GM12875 (cell line): Measurements from ENCODE around the gene KCNJ4.

ENCODE experiments used
- H3K4me3 ChIP-seq: one replicate; pipeline ENCODE4 v1.5.1; 2011; ENCODE audit warnings: low read depth, low read length, control low read depth
- TF ChIP-seq, protein P1 (sequence below): IDR thresholded peaks from 2 replicates; pipeline ENCODE4 v1.5.1; 2011; ENCODE audit warnings: low read depth, mild to moderate bottlenecking, control low read depth, inconsistent platforms, low read length, moderate library complexity, borderline replicate concordance; ENCODE audit not compliant: insufficient read depth

The KCNJ4 gene

DNA sequence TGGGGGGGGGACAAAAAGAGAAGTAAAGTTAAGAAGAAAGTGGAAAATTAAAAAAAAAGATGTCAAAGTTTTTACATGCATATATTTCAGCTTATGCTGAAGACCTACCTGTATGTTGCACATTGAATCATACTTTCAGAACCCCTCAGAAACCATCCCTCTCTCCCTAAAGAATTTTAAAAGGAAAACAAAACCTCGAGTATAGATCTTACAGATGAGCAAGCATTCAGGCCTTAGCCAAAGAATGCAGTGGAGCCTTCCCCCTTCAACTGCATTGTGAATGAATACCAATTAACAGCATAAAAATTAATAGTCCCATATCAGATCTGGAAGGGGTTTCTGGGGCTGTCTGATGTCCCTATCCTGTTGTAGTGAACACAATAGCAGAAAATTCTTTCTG lies 29.2 kb upstream of the KCNJ4 start:
- H3K4me3 ChIP-seq = no peak overlapping the region
- TF ChIP-seq, protein P1, sequence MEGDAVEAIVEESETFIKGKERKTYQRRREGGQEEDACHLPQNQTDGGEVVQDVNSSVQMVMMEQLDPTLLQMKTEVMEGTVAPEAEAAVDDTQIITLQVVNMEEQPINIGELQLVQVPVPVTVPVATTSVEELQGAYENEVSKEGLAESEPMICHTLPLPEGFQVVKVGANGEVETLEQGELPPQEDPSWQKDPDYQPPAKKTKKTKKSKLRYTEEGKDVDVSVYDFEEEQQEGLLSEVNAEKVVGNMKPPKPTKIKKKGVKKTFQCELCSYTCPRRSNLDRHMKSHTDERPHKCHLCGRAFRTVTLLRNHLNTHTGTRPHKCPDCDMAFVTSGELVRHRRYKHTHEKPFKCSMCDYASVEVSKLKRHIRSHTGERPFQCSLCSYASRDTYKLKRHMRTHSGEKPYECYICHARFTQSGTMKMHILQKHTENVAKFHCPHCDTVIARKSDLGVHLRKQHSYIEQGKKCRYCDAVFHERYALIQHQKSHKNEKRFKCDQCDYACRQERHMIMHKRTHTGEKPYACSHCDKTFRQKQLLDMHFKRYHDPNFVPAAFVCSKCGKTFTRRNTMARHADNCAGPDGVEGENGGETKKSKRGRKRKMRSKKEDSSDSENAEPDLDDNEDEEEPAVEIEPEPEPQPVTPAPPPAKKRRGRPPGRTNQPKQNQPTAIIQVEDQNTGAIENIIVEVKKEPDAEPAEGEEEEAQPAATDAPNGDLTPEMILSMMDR = no peak

DNA sequence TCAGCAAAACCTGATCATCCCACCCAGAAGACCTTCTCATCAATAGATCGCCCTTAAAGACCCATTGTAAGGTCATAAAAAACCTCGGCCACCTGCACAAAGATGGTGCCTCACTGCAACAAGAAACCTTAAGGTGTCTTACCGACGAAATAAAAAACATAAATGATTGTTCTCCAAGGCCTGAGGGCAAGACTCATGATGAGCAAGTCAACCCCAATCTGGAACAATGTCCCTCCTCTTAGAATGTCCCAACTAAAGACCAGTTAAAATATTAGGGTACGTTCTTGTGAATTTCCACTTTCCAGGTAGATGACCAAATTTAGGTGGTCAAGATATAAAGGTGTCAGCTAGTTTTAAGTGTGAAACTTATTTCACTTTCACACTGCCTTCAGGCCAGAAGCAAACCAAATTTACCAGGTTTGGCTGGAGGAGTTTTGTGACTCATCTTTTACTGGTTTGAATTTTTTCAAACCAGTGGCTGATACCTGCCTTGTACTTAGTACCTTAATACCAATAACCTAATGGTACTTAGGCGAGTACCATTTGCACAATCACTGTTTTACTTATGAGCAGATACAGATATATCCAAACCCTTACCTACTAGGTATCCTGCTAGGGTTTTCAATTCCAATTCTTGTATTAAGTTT lies 27.8 kb upstream of the KCNJ4 start:
- no peak overlapping the region for H3K4me3 ChIP-seq
- TF ChIP-seq, protein P1 = no peak

DNA sequence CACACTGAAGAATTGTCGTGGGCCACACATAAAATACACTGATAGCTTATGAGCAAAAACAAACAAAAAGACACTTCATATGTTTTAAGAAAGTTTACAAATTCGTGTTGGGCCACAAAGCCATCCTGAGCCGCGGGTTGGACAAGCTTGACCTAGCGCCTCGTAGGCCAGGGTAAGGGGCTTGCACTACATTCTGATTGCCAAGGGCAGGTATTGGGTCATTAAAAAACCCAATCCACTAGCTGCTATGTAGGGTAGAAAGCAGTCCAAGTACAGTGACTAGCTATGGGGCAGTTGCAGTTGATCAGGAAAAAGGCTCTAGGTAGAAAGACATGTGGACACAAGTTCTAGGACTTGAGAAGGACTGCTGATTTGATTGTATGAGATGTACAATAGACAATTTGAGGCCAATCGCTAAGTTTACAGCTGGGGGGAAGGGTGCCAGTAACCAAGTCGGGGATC lies 26.9 kb upstream of the KCNJ4 start:
- H3K4me3 ChIP-seq = no peak overlapping the region
- TF ChIP-seq, protein P1 = no peak

DNA sequence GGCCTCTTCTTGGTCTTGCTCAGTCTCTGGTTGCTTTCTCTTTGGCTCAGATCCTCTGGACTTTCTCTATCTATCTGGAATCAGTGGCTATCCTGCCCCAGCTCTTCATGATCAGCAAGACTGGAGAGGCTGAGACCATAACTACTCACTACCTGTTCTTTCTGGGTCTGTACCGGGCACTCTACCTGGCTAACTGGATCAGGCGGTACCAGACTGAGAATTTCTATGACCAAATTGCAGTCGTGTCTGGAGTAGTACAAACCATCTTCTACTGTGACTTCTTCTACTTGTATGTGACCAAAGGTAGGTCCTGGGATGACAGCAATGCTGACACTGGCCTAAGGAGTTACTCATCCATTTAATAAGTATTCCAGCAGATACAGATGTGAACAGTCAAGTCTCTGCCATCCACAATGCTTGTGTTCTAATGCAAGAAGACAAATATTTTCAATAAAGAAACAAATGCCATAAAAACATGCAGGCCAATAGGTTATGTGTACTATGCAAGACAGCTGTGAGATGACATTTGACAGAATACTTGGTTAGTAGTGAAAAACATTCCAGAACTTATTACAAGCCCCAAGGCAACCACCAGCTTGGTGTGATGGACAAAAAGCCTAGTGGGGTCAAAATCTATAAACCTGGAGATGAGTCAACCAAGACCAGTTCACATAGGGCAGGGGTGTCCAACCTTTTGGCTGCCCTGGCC lies 26.3 kb upstream of the KCNJ4 start:
- TF ChIP-seq, protein P1 = no peak

DNA sequence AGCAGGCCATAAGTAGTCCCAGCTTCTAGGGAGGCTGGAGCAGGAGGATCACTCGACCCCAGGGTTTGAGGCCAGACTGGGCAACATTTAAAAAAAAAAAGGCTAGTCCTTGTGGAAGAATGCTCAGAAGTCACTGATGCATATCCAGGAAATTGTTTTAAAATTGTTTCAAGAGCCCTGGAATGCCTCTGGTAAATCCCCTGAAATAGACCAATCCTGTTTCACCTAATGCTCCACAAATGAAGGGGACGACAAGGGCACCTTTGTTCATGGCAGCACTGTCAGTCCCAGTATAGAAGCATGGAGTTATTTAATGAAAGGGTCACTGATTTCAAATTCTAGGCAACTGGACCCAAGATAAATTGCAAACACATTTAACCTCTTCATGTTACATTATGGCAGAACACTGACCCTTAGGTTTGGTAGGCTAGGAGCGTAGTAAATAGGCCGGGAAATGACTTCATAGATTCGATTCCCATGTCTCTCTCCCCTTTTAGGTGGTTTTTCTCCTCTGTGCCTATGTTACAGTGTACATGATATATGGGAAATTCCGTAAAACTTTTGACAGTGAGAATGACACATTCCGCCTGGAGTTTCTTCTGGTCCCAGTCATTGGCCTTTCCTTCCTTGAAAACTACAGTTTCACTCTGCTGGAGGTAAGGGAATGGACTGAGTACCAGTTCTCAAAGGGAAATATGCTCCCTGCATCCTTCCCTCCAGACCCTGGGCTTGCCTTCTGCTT lies 24.3 kb upstream of the KCNJ4 start:
- H3K4me3 ChIP-seq = no peak overlapping the region
- TF ChIP-seq, protein P1 = no peak

More for the DNA sequence above, 26.3 kb upstream of the KCNJ4 start:
- H3K4me3 ChIP-seq = no peak overlapping the region

DNA sequence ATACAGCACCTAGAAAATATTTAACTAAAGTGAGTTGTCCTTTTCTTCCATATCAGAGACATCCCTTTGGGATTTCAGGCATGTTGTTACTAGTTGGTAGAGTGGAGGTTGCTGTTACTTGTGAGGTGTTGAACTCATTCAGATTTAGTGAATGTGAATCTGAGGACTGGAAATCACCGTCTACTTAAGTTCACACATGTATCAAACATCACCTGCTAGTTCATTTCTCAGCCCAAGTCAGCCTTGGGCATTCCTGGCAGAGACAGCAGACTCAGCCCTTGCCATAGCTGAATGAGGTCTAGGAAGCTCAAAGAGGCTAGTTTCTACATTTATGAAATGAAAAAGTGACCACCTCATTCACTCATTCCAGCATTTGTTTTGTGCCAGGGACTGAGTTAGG lies 22.6 kb upstream of the KCNJ4 start:
- TF ChIP-seq, protein P1 = no peak

More for the DNA sequence above, 22.6 kb upstream of the KCNJ4 start:
- no peak overlapping the region for H3K4me3 ChIP-seq
